GM19239 (cell line): Measurements from ENCODE around the gene TMEM161B.
A peak's percentile ranks its signal among the peaks of the same experiment; 100 is the strongest.
"Not testable (repeated sequence)": the region's sequence is repeated elsewhere in the genome, so short reads cannot be mapped to it uniquely, and the experiment has no call there.

Experiments
- DNase-seq: peaks from one replicate; pipeline ENCODE4 v3.0.0; 2011; ENCODE audit warnings: low spot score; ENCODE audit not compliant: insufficient read length
- FAIRE-seq: peaks from 2 replicates; lab custom pipeline; 2011; peaks lifted over from hg19 to GRCh38; lab: Jason Lieb, UNC

Gene TMEM161B

DNA sequence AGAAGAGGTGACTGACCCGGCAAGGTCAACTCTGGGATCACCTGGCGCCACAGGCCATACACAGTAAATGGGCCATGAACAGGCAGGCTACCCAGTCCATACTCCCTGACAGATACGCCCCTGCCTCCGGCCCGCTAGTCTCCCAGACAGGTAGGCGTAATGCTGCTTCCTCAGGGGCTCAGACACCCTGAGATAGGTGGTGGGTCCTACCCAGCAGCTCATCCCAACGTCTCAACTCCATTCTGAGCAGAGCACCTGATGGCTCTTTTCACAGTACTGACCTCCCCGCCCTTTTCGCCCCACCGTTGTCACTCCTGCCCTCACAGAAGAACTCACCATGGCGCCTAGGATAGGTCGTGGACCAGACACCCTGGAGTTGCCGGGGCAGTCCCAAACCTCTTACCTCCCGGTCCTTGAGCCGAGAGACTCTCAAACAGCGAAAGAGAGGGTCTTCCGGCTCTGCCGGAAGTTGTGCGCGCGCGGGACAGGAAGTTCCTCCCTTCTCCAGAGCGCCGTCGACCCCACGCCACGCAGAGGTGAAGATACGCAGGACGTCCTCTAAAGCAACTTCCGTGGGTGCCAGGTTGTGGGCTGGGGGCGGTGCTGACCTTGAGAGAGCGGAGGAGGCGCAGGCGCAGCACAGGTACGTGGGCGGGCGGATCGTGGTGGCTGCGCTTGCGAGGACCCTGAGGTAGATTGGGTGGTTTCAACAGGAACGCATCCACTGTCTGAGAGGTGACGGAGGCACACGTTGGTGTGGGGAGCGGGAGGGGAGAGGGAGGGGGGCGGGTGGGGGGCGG is at the start of gene TMEM161B:
TSS of gene TMEM161B (minus strand) at position 461 of the 800 bp plus-strand sequence. CDS start at position 339, 122 bp downstream.
- FAIRE-seq (peak; percentile 95), DNase-seq (peak; percentile 65)

- FAIRE-seq (no peak), DNase-seq (no peak)
These were observed 35.7 kb upstream of the TMEM161B start for GRCh38 chr5:88304356-88304755.

DNA sequence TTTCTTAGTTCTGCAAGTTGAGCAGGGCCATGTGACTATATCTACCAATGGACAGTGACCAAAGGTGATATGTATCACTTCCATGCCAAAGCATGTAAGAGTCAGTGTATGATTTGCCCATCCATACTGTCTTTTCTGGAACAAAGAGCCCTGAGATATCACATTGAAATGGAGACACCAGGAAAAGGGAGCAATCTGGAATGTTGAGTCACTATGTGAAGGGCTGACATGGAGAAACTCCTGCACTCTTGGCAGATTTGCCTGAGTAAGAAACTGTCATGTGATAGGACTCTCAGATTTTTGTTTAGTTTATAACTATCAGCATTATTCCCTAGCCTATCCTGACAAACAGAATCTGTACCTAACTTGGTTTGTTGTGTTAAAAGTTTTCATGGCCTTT is 29.8 kb upstream of the TMEM161B start:
- peak; percentile 21 for FAIRE-seq
- no peak for DNase-seq

DNA sequence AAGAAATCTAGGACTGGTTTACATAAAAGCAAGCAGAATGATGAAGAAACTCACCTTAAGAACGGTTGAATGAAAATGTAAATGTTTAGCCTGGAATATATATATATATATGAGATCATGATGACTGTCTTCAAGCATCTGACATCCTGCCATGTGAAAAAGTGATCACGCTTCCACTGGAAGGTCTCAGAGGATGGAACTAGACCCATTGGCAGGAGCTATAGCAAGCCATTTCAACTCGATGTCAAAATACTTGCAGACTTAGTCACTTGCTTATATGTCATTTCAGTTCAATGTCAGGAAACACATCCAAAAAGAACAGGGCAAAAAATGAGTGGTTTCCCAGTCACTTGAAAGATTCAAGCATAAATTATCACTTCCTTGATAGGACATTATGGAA is 22.2 kb upstream of the TMEM161B start:
- no peak for FAIRE-seq

GRCh38 chr5:88288528-88289197 is 20.0 kb upstream of the TMEM161B start:
- FAIRE-seq (no peak), DNase-seq (no peak)

More for the DNA sequence above, 22.2 kb upstream of the TMEM161B start:
- DNase-seq = no peak

DNA sequence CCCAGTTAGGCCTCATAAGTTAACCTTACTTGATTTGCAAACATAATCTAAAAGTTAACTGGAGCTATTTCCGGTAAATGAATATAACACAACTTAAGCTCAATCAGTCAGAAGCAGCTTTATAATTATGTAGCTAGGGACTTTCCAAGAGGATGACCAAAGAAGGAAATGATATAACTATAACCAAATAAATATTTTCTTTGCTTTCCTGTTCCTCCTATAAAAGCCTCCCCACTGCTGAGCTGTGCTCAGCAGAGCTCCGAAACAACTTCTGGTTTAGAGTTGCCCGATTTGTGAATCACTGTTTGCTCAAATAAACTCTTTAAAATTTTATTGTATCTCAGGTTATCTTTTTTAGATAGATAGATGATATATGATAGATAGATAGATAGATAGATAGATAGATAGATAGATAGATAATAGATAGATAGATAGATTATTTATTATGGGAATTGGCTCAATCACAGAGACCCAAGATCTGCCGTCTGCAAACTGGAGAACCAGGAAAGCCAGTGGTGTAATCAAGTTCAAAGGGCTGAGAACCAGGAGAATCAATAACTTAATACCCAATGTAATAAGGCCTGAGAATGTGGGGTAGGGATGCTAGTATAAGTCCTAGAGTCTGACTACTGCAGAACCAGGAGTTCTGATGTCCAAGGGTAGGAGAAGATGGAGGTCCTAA is 19.3 kb upstream of the TMEM161B start:
- FAIRE-seq (no peak), DNase-seq (no peak)

GRCh38 chr5:88287302-88287701 is 18.7 kb upstream of the TMEM161B start:
- FAIRE-seq (no peak), DNase-seq (no peak)

DNA sequence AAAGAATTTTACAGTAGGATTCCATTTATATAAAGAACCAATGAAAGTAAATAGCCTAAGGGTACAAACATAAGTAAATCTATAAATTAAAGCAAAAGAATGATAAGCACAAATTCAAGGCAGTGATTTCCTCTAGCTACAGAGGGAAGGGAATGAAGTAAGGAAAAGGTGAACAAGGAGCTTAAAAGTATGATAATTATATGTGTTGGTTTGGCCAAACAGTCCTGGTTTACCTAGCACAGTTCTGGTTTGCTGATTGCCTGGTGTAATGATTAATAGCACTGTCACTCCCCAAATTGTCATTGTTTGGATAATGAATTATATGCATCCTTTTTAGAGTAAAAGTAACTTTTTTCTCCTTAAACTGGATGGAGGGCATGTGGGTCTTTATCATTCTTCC is 15.0 kb upstream of the TMEM161B start:
- no peak for DNase-seq
- no peak for FAIRE-seq

GRCh38 chr5:88281322-88281721 is 12.7 kb upstream of the TMEM161B start:
- DNase-seq (no peak), FAIRE-seq (no peak)

DNA sequence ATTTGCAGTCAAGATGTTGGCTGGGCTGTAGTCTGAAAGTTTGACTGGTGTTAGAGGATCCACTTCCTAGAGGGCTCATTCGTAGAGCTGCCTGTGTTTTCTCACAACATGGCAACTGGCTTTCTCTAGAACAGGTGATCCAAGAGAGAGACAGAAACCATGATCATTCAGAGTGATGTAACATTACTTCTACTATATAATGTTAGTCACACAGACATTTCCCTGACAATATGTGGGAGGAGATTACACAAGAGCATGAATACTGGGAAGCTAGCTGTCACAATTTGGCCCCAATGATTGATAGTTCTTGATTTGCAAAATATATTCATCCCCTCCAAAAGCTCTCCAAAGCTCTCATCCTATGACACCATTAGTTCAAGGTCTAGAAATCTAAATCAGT is 10.9 kb upstream of the TMEM161B start:
- DNase-seq = no peak
- no peak for FAIRE-seq

- FAIRE-seq (no peak), DNase-seq (no peak)
These were observed 7.7 kb upstream of the TMEM161B start for GRCh38 chr5:88276378-88276777.

DNA sequence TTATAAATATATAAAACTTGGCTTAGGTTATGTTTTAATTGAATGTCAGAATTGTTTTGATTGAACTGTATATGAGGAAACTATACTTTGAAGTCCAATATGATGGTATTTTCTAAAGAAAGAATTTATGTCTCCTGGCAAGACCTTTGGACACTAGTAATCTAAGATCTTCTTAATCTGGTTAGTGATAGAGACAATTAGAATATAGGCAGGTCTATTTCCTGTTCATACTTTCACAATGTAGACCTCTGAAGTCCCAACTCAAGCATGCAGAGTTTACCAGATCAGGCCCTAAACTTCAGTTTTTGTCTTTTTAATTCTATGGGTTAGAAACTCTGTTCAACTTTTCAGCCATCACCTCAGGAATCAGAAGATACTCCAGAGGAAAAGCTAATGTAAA is 6.9 kb upstream of the TMEM161B start:
- FAIRE-seq (no peak), DNase-seq (no peak)

DNA sequence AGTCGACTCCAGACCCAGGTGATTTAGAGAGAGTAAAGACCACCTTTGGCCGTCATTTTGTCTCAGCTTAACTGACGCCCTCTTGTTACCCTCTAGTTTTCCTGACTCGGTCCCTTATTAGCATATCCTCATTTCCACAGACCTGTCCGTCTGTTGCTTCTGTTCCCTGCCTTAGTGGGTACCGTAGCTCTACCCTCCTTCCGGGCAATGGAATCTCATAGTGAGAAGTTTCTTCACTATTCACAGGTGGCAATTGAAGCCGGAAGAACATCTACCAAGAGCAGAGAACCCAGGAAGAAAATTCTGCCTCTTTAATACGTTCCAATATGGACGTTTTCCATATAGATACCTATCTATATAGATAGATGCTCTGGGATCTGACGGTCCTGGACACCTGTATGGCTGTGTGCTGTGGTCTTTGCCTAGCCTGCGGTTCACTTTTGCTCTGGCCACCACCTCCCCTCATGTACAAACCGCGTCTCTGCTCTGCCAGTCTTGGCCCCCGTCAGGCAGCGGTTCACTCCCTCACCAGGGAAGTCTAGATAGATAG is 652 bp upstream of the TMEM161B start:
- FAIRE-seq = peak; percentile 54
- no peak for DNase-seq

GRCh38 chr5:88264565-88264964 is 4.1 kb downstream of the TMEM161B start:
- DNase-seq, FAIRE-seq: not testable (repeated sequence)

DNA sequence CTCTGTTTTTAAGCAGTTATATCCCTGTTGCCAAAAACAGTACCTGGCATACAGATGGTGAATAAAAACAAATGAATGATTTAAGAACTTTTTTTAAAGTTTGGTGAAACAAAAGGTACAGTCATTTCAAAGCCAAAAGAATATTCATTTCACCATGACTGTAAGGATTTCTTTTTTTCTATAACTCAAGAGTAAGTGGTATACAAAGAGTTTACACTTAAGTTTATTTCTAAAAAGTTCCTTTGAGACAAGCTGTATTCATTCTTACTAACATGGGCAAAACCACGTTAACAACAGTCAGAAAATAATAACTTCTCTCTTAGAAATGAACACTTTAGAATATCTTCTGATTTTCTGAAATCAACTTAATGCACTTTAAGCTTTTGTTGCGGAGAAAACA is 5.3 kb downstream of the TMEM161B start:
- DNase-seq (no peak), FAIRE-seq (no peak)

- DNase-seq = no peak
- no peak for FAIRE-seq
These were observed 6.5 kb downstream of the TMEM161B start for GRCh38 chr5:88262116-88262515.

GRCh38 chr5:88258636-88259035 is 10.0 kb downstream of the TMEM161B start:
- no peak for DNase-seq
- no peak for FAIRE-seq

GRCh38 chr5:88256872-88257271 is 11.8 kb downstream of the TMEM161B start:
- FAIRE-seq = no peak
- DNase-seq = no peak

DNA sequence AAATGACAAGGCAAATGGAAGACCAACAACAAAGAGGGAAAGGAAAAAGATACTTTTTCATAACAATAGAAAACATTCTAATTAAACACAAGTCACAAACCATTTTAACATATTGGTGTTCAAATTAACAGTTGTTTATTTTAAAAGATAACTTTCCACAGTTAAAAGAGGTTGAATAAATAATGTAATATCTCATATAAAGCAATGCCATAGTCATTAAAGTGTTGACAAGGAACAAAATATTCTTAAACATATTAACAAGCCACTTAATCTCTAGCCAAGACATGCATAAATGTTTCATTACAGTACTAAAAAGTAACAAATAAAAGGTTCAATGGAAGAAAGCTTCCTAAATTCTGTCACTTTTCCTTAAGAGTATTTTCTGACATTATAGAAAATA is 12.6 kb downstream of the TMEM161B start:
- DNase-seq = no peak
- FAIRE-seq = no peak

GRCh38 chr5:88254320-88254719 is 14.3 kb downstream of the TMEM161B start:
- DNase-seq (no peak), FAIRE-seq (no peak)
